WERI-Rb-1 (cell line): ENCODE data around the gene NLRC3.

ENCODE experiments used
- DNase-seq: peaks from one replicate; pipeline ENCODE4 v3.0.0-alpha.2; 2020
- H3K27ac ChIP-seq: fragments of 250-450 bp; sonication (Bioruptor Pico); 2 replicates; pipeline ENCODE4 v1.5.1; 2020; ENCODE audit warnings: mild to moderate bottlenecking, moderate library complexity
- H3K27me3 ChIP-seq: fragments of 250-450 bp; sonication (Bioruptor Pico); 2 replicates; pipeline ENCODE4 v1.5.1; 2021; ENCODE audit warnings: mild to moderate bottlenecking, low read depth, moderate library complexity; ENCODE audit not compliant: insufficient read depth, severe bottlenecking
- H3K36me3 ChIP-seq: fragments of 250-450 bp; sonication (Bioruptor Pico); 2 replicates; pipeline ENCODE4 v1.5.1; 2020; ENCODE audit warnings: mild to moderate bottlenecking, moderate library complexity
- H3K4me3 ChIP-seq: 2 replicates; pipeline ENCODE4 v1.5.1; 2011; ENCODE audit warnings: low read depth, mild to moderate bottlenecking, control low read depth, low read length
- H3K9me3 ChIP-seq: fragments of 250-450 bp; sonication (Bioruptor Pico); 2 replicates; pipeline ENCODE4 v1.5.1; 2021; ENCODE audit warnings: mild to moderate bottlenecking, moderate library complexity; ENCODE audit not compliant: severe bottlenecking
- TF ChIP-seq, protein P1 (sequence below): IDR thresholded peaks from 2 replicates; pipeline ENCODE4 v1.5.1; 2011; ENCODE audit warnings: low read depth, mild to moderate bottlenecking, control low read depth, inconsistent platforms, low read length

Gene NLRC3

DNA sequence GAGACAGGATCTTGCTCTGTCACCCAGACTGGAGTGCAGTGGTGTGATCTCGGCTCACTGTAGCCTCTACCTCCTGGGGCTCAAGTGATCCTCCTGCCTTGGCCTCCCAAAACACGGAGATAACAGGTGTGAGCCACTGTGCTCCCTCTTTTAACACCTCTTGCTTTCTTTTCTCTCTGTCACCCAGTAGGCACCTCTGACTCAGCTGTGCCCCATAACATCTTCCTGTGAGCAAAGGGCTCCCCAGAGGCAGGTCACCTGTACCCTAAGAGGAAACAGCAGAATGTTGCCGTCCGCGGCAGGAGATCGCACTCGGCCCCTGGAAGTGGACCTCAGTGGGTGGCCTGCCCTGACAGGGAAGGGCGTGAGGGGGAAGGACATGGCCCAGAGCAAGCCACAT is 918 bp upstream of the NLRC3 start:
- peaks cover 3% of the 10 kb centered on the region; the same call in 1 of the 2 replicates for H3K36me3 ChIP-seq
- H3K27me3 ChIP-seq, result no peaks in the 10 kb centered on the region
- H3K4me3 ChIP-seq, result no peak overlapping the region
- DNase-seq, result no peak
- no peak overlapping the region for H3K27ac ChIP-seq
- TF ChIP-seq, protein P1, sequence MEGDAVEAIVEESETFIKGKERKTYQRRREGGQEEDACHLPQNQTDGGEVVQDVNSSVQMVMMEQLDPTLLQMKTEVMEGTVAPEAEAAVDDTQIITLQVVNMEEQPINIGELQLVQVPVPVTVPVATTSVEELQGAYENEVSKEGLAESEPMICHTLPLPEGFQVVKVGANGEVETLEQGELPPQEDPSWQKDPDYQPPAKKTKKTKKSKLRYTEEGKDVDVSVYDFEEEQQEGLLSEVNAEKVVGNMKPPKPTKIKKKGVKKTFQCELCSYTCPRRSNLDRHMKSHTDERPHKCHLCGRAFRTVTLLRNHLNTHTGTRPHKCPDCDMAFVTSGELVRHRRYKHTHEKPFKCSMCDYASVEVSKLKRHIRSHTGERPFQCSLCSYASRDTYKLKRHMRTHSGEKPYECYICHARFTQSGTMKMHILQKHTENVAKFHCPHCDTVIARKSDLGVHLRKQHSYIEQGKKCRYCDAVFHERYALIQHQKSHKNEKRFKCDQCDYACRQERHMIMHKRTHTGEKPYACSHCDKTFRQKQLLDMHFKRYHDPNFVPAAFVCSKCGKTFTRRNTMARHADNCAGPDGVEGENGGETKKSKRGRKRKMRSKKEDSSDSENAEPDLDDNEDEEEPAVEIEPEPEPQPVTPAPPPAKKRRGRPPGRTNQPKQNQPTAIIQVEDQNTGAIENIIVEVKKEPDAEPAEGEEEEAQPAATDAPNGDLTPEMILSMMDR, result no peak
- no peaks in the 10 kb centered on the region for H3K9me3 ChIP-seq

GRCh38 chr16:3576211-3576610 is 992 bp downstream of the NLRC3 start:
- no peak overlapping the region for H3K27ac ChIP-seq
- no peaks in the 10 kb centered on the region for H3K27me3 ChIP-seq
- H3K36me3 ChIP-seq, result no peaks in the 10 kb centered on the region
- TF ChIP-seq, protein P1, result no peak
- no peak for DNase-seq
- no peaks in the 10 kb centered on the region for H3K9me3 ChIP-seq
- no peak overlapping the region for H3K4me3 ChIP-seq

DNA sequence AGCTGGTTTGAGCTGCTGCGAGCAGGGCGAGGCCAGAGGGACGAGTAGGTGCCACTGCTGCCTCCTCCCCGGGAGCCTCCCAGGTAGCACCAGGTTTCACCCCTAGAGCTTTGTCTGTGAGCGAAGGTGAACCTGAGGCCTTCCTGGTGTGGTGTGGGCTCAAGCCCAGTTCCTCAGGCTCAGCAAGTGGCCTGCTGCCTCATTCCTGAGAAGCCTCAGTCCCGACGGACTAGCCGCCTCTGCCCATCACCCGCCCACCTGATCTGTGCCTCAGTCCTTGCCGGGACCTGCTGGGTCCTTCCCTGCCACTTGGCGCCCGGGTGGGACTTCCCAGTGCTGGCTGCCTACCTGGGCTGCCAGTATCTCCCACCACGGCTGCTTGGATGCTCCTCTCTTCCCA is 1.7 kb downstream of the NLRC3 start:
- no peak for DNase-seq
- H3K9me3 ChIP-seq, result peaks cover 5% of the 10 kb centered on the region
- no peak overlapping the region for H3K27ac ChIP-seq
- no peak overlapping the region for H3K4me3 ChIP-seq
- TF ChIP-seq, protein P1, result no peak
- no peaks in the 10 kb centered on the region for H3K36me3 ChIP-seq
- no peaks in the 10 kb centered on the region for H3K27me3 ChIP-seq

DNA sequence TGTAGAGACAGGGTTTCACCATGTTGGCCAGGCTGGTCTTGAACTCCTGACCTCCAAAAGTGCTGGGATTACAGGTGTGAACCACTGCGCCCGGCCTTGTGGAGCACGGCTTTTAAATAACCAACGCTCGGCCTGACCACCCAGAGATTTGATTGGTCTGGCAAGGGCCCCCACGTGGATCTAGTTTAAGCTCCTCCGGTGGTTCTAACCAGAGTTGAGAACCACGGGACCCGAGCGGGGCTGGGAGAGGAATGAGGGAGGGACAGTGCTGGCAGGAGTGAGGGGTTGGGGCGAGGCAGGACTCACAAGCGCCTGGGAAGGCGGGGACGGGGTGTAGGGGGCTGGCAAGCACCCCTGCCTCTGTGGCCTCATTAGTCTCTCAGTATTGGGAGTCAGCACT is 3.0 kb downstream of the NLRC3 start:
- H3K9me3 ChIP-seq, result peaks cover 7% of the 10 kb centered on the region
- no peak for DNase-seq
- no peaks in the 10 kb centered on the region for H3K27me3 ChIP-seq
- H3K36me3 ChIP-seq, result no peaks in the 10 kb centered on the region
- no peak overlapping the region for H3K4me3 ChIP-seq
- TF ChIP-seq, protein P1, result no peak
- no peak overlapping the region for H3K27ac ChIP-seq

GRCh38 chr16:3573146-3573815 is 3.9 kb downstream of the NLRC3 start:
- no peaks in the 10 kb centered on the region for H3K27me3 ChIP-seq
- DNase-seq, result no peak
- TF ChIP-seq, protein P1, result no peak
- no peak overlapping the region for H3K4me3 ChIP-seq
- H3K9me3 ChIP-seq, result peaks cover 7% of the 10 kb centered on the region
- H3K27ac ChIP-seq, result no peak overlapping the region
- no peaks in the 10 kb centered on the region for H3K36me3 ChIP-seq
